HG03280 (cell line): ENCODE results near the gene MIA2.
"Not testable (repeated sequence)": the region's sequence is repeated elsewhere in the genome, so short reads cannot be mapped to it uniquely, and the experiment has no call there.

Experiments
- ATAC-seq: cut with Tn5 transposase; IDR thresholded peaks from one replicate; pipeline ENCODE4 v1.9.1; 2021; ENCODE audit warnings: mild to moderate bottlenecking, moderate library complexity; ENCODE audit not compliant: unreplicated experiment

The MIA2 gene

GRCh38 chr14:39319381-39319780, 85.7 kb downstream of the MIA2 start:
- ATAC-seq, result no peak

GRCh38 chr14:39320318-39320717, 86.6 kb downstream of the MIA2 start:
- ATAC-seq, result no peak

GRCh38 chr14:39322807-39323206, 89.1 kb downstream of the MIA2 start:
- ATAC-seq, result no peak

- no peak for ATAC-seq
These were observed 90.4 kb downstream of the MIA2 start for GRCh38 chr14:39324097-39324496.

GRCh38 chr14:39339003-39339402, 105.3 kb downstream of the MIA2 start:
- ATAC-seq, result no peak

GRCh38 chr14:39341126-39341525, 107.4 kb downstream of the MIA2 start:
- not testable (repeated sequence) for ATAC-seq

- no peak for ATAC-seq
These were observed 109.1 kb downstream of the MIA2 start for GRCh38 chr14:39342768-39343167.

- no peak for ATAC-seq
These were observed 109.9 kb downstream of the MIA2 start for GRCh38 chr14:39343614-39344013.

GRCh38 chr14:39350866-39351265, 117.2 kb downstream of the MIA2 start:
- no peak for ATAC-seq

- ATAC-seq, result no peak
These were observed 118.0 kb downstream of the MIA2 start for GRCh38 chr14:39351708-39352107.

GRCh38 chr14:39359069-39359468, 125.4 kb downstream of the MIA2 start:
- not testable (repeated sequence) for ATAC-seq

- ATAC-seq, result no peak
These were observed 126.6 kb downstream of the MIA2 start for GRCh38 chr14:39360316-39360715.

- ATAC-seq, result not testable (repeated sequence)
These were observed 127.8 kb downstream of the MIA2 start for GRCh38 chr14:39361556-39361955.

GRCh38 chr14:39364509-39364908, 130.8 kb downstream of the MIA2 start:
- no peak for ATAC-seq

GRCh38 chr14:39365354-39365753, 131.6 kb downstream of the MIA2 start:
- no peak for ATAC-seq

GRCh38 chr14:39366460-39367386, 133.0 kb downstream of the MIA2 start:
- no peak for ATAC-seq

- ATAC-seq, result no peak
These were observed 133.7 kb downstream of the MIA2 start for GRCh38 chr14:39367387-39367751.

GRCh38 chr14:39368261-39368959, 134.7 kb downstream of the MIA2 start:
- ATAC-seq, result no peak

- no peak for ATAC-seq
These were observed 135.3 kb downstream of the MIA2 start for GRCh38 chr14:39369029-39369428.

GRCh38 chr14:39370415-39370814, 136.7 kb downstream of the MIA2 start:
- no peak for ATAC-seq

- no peak for ATAC-seq
These were observed 138.9 kb downstream of the MIA2 start for GRCh38 chr14:39372656-39373055.

GRCh38 chr14:39374851-39375250, 141.1 kb downstream of the MIA2 start:
- no peak for ATAC-seq
